ENCODE measurements around the gene UMPS.

GRCh38 chr3:124793054-124793739 lies 62.9 kb downstream of the UMPS start:
- TF ChIP-seq CTCF (IDR thresholded peaks at IDR 0.05), result no peak
- no peak for TF ChIP-seq EZH2 (IDR thresholded peaks at IDR 0.05; ENCODE audit: borderline replicate concordance, insufficient read depth, low read depth, low read length, poor library complexity, severe bottlenecking)
